Astrocyte (in vitro differentiated cells and primary cell): ENCODE measurements around the gene RABGGTA. TPM values are rescaled to one million over a fixed set of nuclear protein-coding genes. Genes with fewer than 3 reads are reported as not detected.

Experiments used
- DNase-seq: peaks from one replicate; pipeline ENCODE4 v3.0.0-alpha.2; 2010; ENCODE audit warnings: low read depth
- FAIRE-seq: peaks from 2 replicates; lab custom pipeline; 2011; peaks lifted over from hg19 to GRCh38; lab: Jason Lieb, UNC
- H2AFZ ChIP-seq: 2 replicates; pipeline ENCODE4 v1.6.0; 2012; ENCODE audit warnings: low read depth, low read length, inconsistent platforms
- H3K27ac ChIP-seq: 2 replicates; pipeline ENCODE4 v1.5.1; 2011; ENCODE audit warnings: low read depth, low read length, inconsistent platforms
- H3K27me3 ChIP-seq: 2 replicates; pipeline ENCODE4 v1.6.0; 2011; ENCODE audit warnings: low read length, inconsistent platforms; ENCODE audit not compliant: insufficient read depth
- H3K36me3 ChIP-seq: 2 replicates; pipeline ENCODE4 v1.5.1; 2011; ENCODE audit warnings: low read length, inconsistent platforms; ENCODE audit not compliant: insufficient read depth
- H3K4me1 ChIP-seq: 2 replicates; pipeline ENCODE4 v1.5.1; 2011; ENCODE audit warnings: low read length, inconsistent platforms; ENCODE audit not compliant: insufficient read depth
- H3K4me2 ChIP-seq: 2 replicates; pipeline ENCODE4 v1.6.0; 2012; ENCODE audit warnings: low read length, inconsistent platforms
- H3K4me3 ChIP-seq: 2 replicates; pipeline ENCODE4 v1.5.1; 2011; ENCODE audit warnings: low read depth, mild to moderate bottlenecking, low read length, inconsistent platforms; ENCODE audit not compliant: insufficient read depth
- H3K79me2 ChIP-seq: 2 replicates; pipeline ENCODE4 v1.6.0; 2012; ENCODE audit warnings: mild to moderate bottlenecking, low read length, inconsistent platforms; ENCODE audit not compliant: insufficient read depth
- H3K9ac ChIP-seq: 2 replicates; pipeline ENCODE4 v1.6.0; 2012; ENCODE audit warnings: mild to moderate bottlenecking, low read length, inconsistent platforms
- H3K9me3 ChIP-seq: 2 replicates; pipeline ENCODE4 v1.5.1; 2012; ENCODE audit warnings: low read depth, mild to moderate bottlenecking, low read length, inconsistent platforms; ENCODE audit not compliant: insufficient read depth
- H4K20me1 ChIP-seq: 2 replicates; pipeline ENCODE4 v1.6.0; 2012; ENCODE audit warnings: low read length, inconsistent platforms; ENCODE audit not compliant: insufficient read depth
- H3K27ac Mint-ChIP-seq: one replicate; pipeline ENCODE4 v1.8.0; 2021; ENCODE audit warnings: mild to moderate bottlenecking, mixed read lengths; ENCODE audit not compliant: unreplicated experiment
- H3K27me3 Mint-ChIP-seq: one replicate; pipeline ENCODE4 v1.8.0; 2021; ENCODE audit warnings: low read depth, mixed read lengths; ENCODE audit not compliant: unreplicated experiment
- H3K36me3 Mint-ChIP-seq: one replicate; pipeline ENCODE4 v1.8.0; 2021; ENCODE audit warnings: low read depth, mixed read lengths; ENCODE audit not compliant: unreplicated experiment
- H3K4me1 Mint-ChIP-seq: one replicate; pipeline ENCODE4 v1.8.0; 2021; ENCODE audit warnings: low read depth, mixed read lengths; ENCODE audit not compliant: unreplicated experiment
- H3K4me3 Mint-ChIP-seq: one replicate; pipeline ENCODE4 v1.8.0; 2021; ENCODE audit warnings: mild to moderate bottlenecking, moderate library complexity, mixed read lengths; ENCODE audit not compliant: unreplicated experiment
- H3K9me3 Mint-ChIP-seq: one replicate; pipeline ENCODE4 v1.8.0; 2021; ENCODE audit warnings: mild to moderate bottlenecking, mixed read lengths; ENCODE audit not compliant: unreplicated experiment
- CTCF ChIP-seq: IDR thresholded peaks from 2 replicates; pipeline ENCODE4 v1.5.1; 2011; ENCODE audit warnings: low read depth, mild to moderate bottlenecking, inconsistent platforms, low read length, moderate library complexity; ENCODE audit not compliant: insufficient read depth
- EZH2 ChIP-seq: IDR thresholded peaks from 2 replicates; pipeline ENCODE4 v1.6.1; 2012; ENCODE audit warnings: mild to moderate bottlenecking, low read length, inconsistent platforms; ENCODE audit not compliant: insufficient read depth
- total RNA-seq: library from RNA; stranded (reverse); gene quantifications from 2 replicates; pipeline ENCODE4 v1.2.1, GENCODE V29; 2021

Gene RABGGTA
- total RNA-seq, 1 donor from 2014 or later = 27.3 TPM

GRCh38 chr14:24298892-24299254 lies 27.5 kb upstream of the RABGGTA start:
- H3K9me3 ChIP-seq = no peaks in the 10 kb centered on the region
- H3K36me3 ChIP-seq = peaks cover 27% of the 10 kb centered on the region
- Mint-ChIP-seq H3K36me3 (peaks cover 17% of the 10 kb centered on the region), H3K27me3 (no peaks in the 10 kb centered on the region), H3K4me3 (peak overlapping the region; percentile 94), H3K9me3 (no peaks in the 10 kb centered on the region), H3K27ac (peak overlapping the region; percentile 73), H3K4me1 (peaks cover 30% of the 10 kb centered on the region)
- peak overlapping the region; percentile 98 for H2AFZ ChIP-seq
- peak; percentile 72 for DNase-seq
- peak overlapping the region; percentile 99 for H3K4me2 ChIP-seq
- peaks cover 25% of the 10 kb centered on the region for H3K4me1 ChIP-seq
- peak overlapping the region; percentile 66 for H3K27ac ChIP-seq
- H3K9ac ChIP-seq = peak overlapping the region; percentile 93
- peaks cover 10% of the 10 kb centered on the region for H4K20me1 ChIP-seq
- peaks cover 32% of the 10 kb centered on the region for H3K79me2 ChIP-seq
- TF ChIP-seq EZH2 (no peak), CTCF (no peak)
- FAIRE-seq = no peak
- peak overlapping the region; percentile 95 for H3K4me3 ChIP-seq
- no peaks in the 10 kb centered on the region for H3K27me3 ChIP-seq

GRCh38 chr14:24297190-24297964 lies 26.0 kb upstream of the RABGGTA start:
- Histone ChIP-seq H3K4me3 (no peak overlapping the region), H3K9me3 (no peaks in the 10 kb centered on the region), H3K4me1 (peaks cover 25% of the 10 kb centered on the region), H3K27ac (no peak overlapping the region), H2AFZ (no peak overlapping the region), H3K27me3 (no peaks in the 10 kb centered on the region), H4K20me1 (peaks cover 7% of the 10 kb centered on the region), H3K79me2 (peaks cover 30% of the 10 kb centered on the region), H3K9ac (no peak overlapping the region), H3K4me2 (peak overlapping the region; percentile 2), H3K36me3 (peaks cover 16% of the 10 kb centered on the region)
- no peaks in the 10 kb centered on the region for H3K27me3 Mint-ChIP-seq
- peaks cover 30% of the 10 kb centered on the region for H3K4me1 Mint-ChIP-seq
- no peaks in the 10 kb centered on the region for H3K9me3 Mint-ChIP-seq
- peak overlapping the region; percentile 5 for H3K4me3 Mint-ChIP-seq
- no peak for TF ChIP-seq EZH2
- TF ChIP-seq CTCF = peak; percentile 29
- DNase-seq (no peak), FAIRE-seq (no peak)
- peak overlapping the region; percentile 15 for H3K27ac Mint-ChIP-seq
- peaks cover 8% of the 10 kb centered on the region for H3K36me3 Mint-ChIP-seq
